ENCODE measurements around the gene CXorf65.

DNA sequence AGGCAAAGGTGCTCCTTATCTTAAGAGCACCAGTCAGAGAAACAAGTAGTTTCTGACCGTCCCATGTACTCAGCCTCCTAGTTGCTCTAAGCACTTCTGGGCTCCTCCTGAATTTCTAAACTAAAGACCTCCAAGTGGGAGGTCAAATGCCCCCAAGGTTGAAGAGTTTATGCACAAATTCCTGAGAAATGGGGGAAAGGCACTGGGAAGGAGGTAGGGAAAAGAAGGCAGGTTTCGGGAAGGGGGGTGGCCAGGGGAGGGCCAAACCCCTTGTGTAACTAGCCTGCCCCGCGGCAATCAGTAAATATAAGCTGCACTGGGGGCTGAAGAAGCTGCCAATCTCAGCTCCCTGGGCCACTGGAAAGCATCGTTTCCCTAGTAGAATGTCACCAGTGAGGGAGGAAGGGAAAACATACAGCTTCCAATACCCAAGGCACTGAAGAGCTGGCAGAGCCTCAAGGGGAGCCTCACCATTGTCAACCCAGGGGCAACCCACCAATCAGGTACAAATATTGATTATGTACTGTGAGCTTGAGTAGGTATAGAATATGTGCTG lies 7.5 kb downstream of the CXorf65 start:
- TF ChIP-seq, protein P1, sequence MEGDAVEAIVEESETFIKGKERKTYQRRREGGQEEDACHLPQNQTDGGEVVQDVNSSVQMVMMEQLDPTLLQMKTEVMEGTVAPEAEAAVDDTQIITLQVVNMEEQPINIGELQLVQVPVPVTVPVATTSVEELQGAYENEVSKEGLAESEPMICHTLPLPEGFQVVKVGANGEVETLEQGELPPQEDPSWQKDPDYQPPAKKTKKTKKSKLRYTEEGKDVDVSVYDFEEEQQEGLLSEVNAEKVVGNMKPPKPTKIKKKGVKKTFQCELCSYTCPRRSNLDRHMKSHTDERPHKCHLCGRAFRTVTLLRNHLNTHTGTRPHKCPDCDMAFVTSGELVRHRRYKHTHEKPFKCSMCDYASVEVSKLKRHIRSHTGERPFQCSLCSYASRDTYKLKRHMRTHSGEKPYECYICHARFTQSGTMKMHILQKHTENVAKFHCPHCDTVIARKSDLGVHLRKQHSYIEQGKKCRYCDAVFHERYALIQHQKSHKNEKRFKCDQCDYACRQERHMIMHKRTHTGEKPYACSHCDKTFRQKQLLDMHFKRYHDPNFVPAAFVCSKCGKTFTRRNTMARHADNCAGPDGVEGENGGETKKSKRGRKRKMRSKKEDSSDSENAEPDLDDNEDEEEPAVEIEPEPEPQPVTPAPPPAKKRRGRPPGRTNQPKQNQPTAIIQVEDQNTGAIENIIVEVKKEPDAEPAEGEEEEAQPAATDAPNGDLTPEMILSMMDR (conservative IDR thresholded peaks at IDR 0.05; ENCODE audit: low read depth, low read length): no peak
- TF ChIP-seq EZH2 (IDR thresholded peaks at IDR 0.05; ENCODE audit: borderline replicate concordance, low read depth, low read length, poor library complexity, severe bottlenecking): no peak

Measured in A673 (cell line).